ENCODE measurements around the gene ARL15. TPM values are rescaled to one million over a fixed set of nuclear protein-coding genes. Genes with fewer than 3 reads are reported as not detected.

The ARL15 gene
- total and polyA plus RNA-seq, 9 donors = 14.9 to 34.0 (median 19.2) TPM

DNA sequence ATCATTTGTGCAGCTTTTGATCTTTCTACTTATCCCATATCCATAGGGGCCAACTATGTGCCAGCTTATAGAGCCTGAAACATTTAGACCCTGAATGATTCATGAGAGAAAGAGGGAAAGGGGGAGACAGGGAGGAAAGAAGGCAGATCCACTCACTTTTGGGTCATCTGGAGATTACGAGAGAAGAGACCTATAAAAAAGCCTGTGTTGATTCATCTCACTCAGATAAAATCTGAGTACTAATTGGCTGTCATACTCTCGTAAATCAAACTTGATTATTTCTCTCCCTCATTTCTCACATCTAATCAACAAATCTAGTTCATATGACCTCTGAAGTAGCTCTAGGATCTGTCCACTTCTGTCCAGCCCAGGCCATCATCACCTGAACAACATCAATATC is 137.1 kb downstream of the ARL15 start:
- Histone ChIP-seq H3K4me3 (no peak overlapping the region), H3K9me3 (no peaks in the 10 kb centered on the region), H3K4me1 (ENCODE audit: insufficient read depth) (no peaks in the 10 kb centered on the region), H3K27ac (no peak overlapping the region), H3K36me3 (no peaks in the 10 kb centered on the region), H3K27me3 (no peaks in the 10 kb centered on the region)
- intact Hi-C loops (cut with DNase I) = no loop called here
- 96 to 100% (median 99%) methylated on average over 2 of the region's 2 CpGs for WGBS, 3 donors
- no peak for TF ChIP-seq POLR2A (IDR thresholded peaks at IDR 0.05)
- no peak for DNase-seq

DNA sequence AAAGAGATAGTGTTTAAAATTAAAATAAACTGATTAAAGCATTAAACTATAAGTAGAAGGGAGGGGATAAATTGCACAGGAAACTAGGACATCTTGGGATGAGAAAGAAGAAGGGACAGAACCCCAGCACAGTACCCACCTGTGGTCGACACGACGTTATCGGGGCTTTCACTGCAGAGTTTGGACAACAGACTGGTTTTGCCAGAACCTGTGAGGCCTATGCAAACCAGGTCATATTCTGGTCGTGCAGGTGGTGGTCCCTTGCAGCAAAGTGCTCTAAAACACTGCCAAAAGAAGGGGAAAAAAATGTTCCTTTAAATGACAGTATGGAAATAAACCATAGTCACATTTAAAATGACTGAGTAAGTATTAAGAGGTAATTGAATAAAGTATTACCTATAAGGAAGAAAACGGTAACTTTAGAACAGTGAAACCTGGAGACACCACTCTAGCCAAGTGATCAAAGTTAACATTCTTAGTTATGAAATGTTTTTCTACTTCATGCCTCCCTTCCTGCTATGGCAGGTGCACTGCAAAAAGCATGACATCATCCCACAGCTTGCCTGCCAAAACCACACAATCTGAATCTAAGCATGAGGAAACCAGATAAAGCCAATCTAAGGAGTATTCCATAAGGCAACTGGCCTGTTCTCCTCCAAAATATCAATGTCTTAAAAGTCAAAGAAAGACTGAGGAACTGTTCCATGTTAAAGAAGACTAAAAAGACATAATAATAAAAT is 138.6 kb downstream of the ARL15 start:
- TF ChIP-seq POLR2A (IDR thresholded peaks at IDR 0.05) (no peak), EP300 (IDR thresholded peaks at IDR 0.05) (no peak), CTCF (IDR thresholded peaks at IDR 0.05) (no peak)
- Histone ChIP-seq H3K27ac (no peak overlapping the region), H3K9me3 (no peaks in the 10 kb centered on the region), H3K36me3 (no peaks in the 10 kb centered on the region), H3K27me3 (no peaks in the 10 kb centered on the region), H3K4me1 (ENCODE audit: insufficient read depth) (no peaks in the 10 kb centered on the region), H3K4me3 (no peak overlapping the region)
- no peak for DNase-seq
- WGBS, 3 donors = 94% methylated on average over 6 of the region's 6 CpGs
- intact Hi-C loops (cut with DNase I) = no loop called here

GRCh38 chr5:54165687-54166086 is 144.7 kb downstream of the ARL15 start:
- H3K4me3 ChIP-seq = no peak overlapping the region
- H3K9me3 ChIP-seq = no peaks in the 10 kb centered on the region
- no peak for DNase-seq
- no peak overlapping the region for H3K27ac ChIP-seq
- H3K36me3 ChIP-seq = no peaks in the 10 kb centered on the region
- intact Hi-C loops (cut with DNase I) = no loop called here
- no peaks in the 10 kb centered on the region for H3K4me1 ChIP-seq (ENCODE audit: insufficient read depth)
- no peak for TF ChIP-seq CTCF (IDR thresholded peaks at IDR 0.05)
- no peak for TF ChIP-seq POLR2A (IDR thresholded peaks at IDR 0.05)
- TF ChIP-seq EP300 (IDR thresholded peaks at IDR 0.05) = no peak
- H3K27me3 ChIP-seq = no peaks in the 10 kb centered on the region
- WGBS, 3 donors = 49 to 78% (median 75%) methylated on average over 2 of the region's 2 CpGs

DNA sequence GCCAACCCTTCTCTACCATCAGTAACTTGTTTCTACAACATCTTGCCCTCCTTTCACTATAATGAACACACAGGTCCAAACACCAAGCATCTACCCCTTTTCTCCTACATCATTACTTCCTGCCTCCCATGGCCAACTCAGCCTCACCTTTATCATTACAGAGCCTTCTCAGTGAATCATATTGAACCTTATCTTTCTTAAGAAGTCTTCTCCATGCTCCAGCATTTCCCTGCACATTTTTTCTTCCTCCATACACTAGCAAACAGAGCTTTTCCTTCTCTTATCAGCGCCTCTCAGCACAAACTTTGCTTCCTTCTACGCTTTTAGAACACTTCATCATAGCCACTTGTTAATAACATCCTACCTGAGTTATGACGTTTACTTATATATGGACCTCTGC is 148.2 kb downstream of the ARL15 start:
- Histone ChIP-seq H3K27ac (no peak overlapping the region), H3K27me3 (no peaks in the 10 kb centered on the region), H3K4me1 (ENCODE audit: insufficient read depth) (no peaks in the 10 kb centered on the region), H3K4me3 (no peak overlapping the region), H3K9me3 (no peaks in the 10 kb centered on the region), H3K36me3 (no peaks in the 10 kb centered on the region)
- intact Hi-C loops (cut with DNase I) = no loop called here
- no peak for DNase-seq
- TF ChIP-seq POLR2A (IDR thresholded peaks at IDR 0.05) = no peak
- TF ChIP-seq EP300 (IDR thresholded peaks at IDR 0.05) = no peak
- no peak for TF ChIP-seq CTCF (IDR thresholded peaks at IDR 0.05)
- 97 to 99% (median 97%) methylated on average over 3 of the region's 3 CpGs for WGBS, 3 donors

DNA sequence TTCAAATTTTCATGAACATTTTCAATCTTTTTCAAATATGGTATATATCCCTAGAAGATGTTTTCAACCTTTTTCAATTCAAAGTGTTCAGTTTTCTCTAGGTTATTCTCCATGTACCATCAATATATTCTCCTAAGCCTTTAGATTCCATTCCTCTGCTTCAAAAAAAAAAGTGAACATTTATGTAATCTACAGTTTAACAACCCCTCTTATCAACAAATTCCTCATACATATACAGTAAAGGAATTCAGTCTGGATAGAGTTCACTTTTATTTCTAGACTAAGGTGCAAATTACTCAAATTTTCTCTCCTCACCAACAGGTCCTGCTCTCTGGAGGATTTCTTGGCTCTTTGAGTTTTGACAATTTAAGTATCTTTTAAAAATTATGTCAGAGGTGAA is 150.0 kb downstream of the ARL15 start:
- intact Hi-C loops (cut with DNase I) = no loop called here
- no peak overlapping the region for H3K27ac ChIP-seq
- no peaks in the 10 kb centered on the region for H3K4me1 ChIP-seq (ENCODE audit: insufficient read depth)
- DNase-seq = no peak
- no peaks in the 10 kb centered on the region for H3K9me3 ChIP-seq
- no peaks in the 10 kb centered on the region for H3K36me3 ChIP-seq
- no peak for TF ChIP-seq CTCF (IDR thresholded peaks at IDR 0.05)
- no peak for TF ChIP-seq POLR2A (IDR thresholded peaks at IDR 0.05)
- H3K4me3 ChIP-seq = no peak overlapping the region
- no peaks in the 10 kb centered on the region for H3K27me3 ChIP-seq
